GM18517 (cell line): Measurements from ENCODE around the gene C1QL4.
"Not testable (repeated sequence)": the region's sequence is repeated elsewhere in the genome, so short reads cannot be mapped to it uniquely, and the experiment has no call there.

Experiments used
- ATAC-seq: cut with Tn5 transposase; IDR thresholded peaks from one replicate; pipeline ENCODE4 v1.9.1; 2021; ENCODE audit warnings: mild to moderate bottlenecking, moderate library complexity; ENCODE audit not compliant: unreplicated experiment

The C1QL4 gene

GRCh38 chr12:49336645-49337584 is at the start of gene C1QL4:
Gene C1QL4 (minus strand): TSS chr12:49337188. CDS start chr12:49336477, 711 bp downstream.
- no peak for ATAC-seq

GRCh38 chr12:49380184-49380583 is 43.2 kb upstream of the C1QL4 start:
- ATAC-seq, result not testable (repeated sequence)

- no peak for ATAC-seq
These were observed 40.4 kb upstream of the C1QL4 start for GRCh38 chr12:49377386-49377785.

GRCh38 chr12:49375406-49375805 is 38.4 kb upstream of the C1QL4 start:
- no peak for ATAC-seq

GRCh38 chr12:49370539-49370938 is 33.6 kb upstream of the C1QL4 start:
- ATAC-seq, result no peak

GRCh38 chr12:49369411-49370145 is 32.6 kb upstream of the C1QL4 start:
- ATAC-seq, result peak; percentile 52

GRCh38 chr12:49368240-49368600 is 31.2 kb upstream of the C1QL4 start:
- ATAC-seq, result no peak

GRCh38 chr12:49367381-49368239 is 30.6 kb upstream of the C1QL4 start, which contains the start of gene SPATS2:
Gene SPATS2 (plus strand): TSS chr12:49367462. CDS start chr12:49461013, 93,551 bp downstream.
- ATAC-seq, result no peak

GRCh38 chr12:49366652-49367380 is 29.8 kb upstream of the C1QL4 start:
- peak; percentile 50 for ATAC-seq

GRCh38 chr12:49366096-49366651 is 29.2 kb upstream of the C1QL4 start:
- no peak for ATAC-seq

- ATAC-seq, result no peak
These were observed 28.6 kb upstream of the C1QL4 start for GRCh38 chr12:49365542-49365941.

- no peak for ATAC-seq
These were observed 28.0 kb upstream of the C1QL4 start for GRCh38 chr12:49364989-49365388.

- ATAC-seq, result no peak
These were observed 25.1 kb upstream of the C1QL4 start for GRCh38 chr12:49362077-49362476.

- no peak for ATAC-seq
These were observed 22.7 kb upstream of the C1QL4 start for GRCh38 chr12:49359671-49360070.

- no peak for ATAC-seq
These were observed 21.6 kb upstream of the C1QL4 start for GRCh38 chr12:49358483-49359141.

- ATAC-seq, result no peak
These were observed 20.2 kb upstream of the C1QL4 start for GRCh38 chr12:49357103-49357678.

GRCh38 chr12:49355913-49356312 is 18.9 kb upstream of the C1QL4 start:
- ATAC-seq, result no peak

GRCh38 chr12:49352351-49352750 is 15.4 kb upstream of the C1QL4 start:
- ATAC-seq, result no peak

- no peak for ATAC-seq
These were observed 12.3 kb upstream of the C1QL4 start for GRCh38 chr12:49349266-49349665.
